ENCODE results near the gene PLEKHN1.

Gene PLEKHN1

GRCh38 chr1:1019122-1019999 lies 53.1 kb downstream of the PLEKHN1 start:
- peak; percentile 90 for DNase-seq (ENCODE audit: low read depth)
- peak overlapping the region; percentile 44 for H3K4me3 ChIP-seq (ENCODE audit: low read depth, low read length)
- TF ChIP-seq CTCF (IDR thresholded peaks at IDR 0.05; ENCODE audit: insufficient read depth, low read depth, low read length, missing control alignments) = peak; percentile 59

- no peak for DNase-seq (ENCODE audit: low read depth)
- H3K4me3 ChIP-seq (ENCODE audit: low read depth, low read length) = peak within 1 kb of the TSS; percentile 63
- no peak for TF ChIP-seq CTCF (IDR thresholded peaks at IDR 0.05; ENCODE audit: insufficient read depth, low read depth, low read length, missing control alignments)
Observed at GRCh38 chr1:1020000-1020404, 53.7 kb downstream of the PLEKHN1 start, which contains the start of gene AGRN. Gene AGRN (plus strand): TSS chr1:1020120. CDS start chr1:1020173, 53 bp downstream.

DNA sequence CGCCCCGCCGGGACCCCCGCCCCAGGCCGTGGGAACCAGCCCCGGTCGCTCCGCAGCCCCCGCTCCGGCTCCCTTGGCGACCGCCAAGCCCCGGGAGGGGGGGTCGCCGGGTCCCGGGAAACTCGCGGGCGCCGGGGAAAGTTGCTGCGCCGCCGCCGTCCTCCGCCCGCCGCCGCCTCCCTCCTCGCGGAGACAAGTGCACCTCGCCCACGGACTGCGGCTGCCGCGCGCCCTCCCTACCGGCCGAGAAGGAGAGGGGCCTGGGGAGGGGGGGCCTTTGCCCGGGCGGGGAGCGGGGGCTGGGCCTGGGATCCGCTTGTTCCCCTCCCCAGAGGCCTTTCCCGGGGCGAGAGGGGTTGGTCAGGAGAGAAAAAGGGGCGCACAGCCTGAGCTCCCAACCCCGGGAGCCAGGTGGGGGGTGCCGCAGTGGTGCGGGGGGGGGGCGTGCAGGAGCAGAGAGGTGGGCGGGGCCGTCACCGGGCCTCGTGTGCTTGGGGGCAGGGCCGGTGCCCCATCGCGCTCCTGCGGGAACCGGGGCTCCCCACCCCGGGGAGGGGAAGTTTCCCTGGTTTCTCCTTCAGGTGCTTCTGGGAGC lies 54.2 kb downstream of the PLEKHN1 start:
- no peak for TF ChIP-seq CTCF (IDR thresholded peaks at IDR 0.05; ENCODE audit: insufficient read depth, low read depth, low read length, missing control alignments)
- peak; percentile 39 for DNase-seq (ENCODE audit: low read depth)

DNA sequence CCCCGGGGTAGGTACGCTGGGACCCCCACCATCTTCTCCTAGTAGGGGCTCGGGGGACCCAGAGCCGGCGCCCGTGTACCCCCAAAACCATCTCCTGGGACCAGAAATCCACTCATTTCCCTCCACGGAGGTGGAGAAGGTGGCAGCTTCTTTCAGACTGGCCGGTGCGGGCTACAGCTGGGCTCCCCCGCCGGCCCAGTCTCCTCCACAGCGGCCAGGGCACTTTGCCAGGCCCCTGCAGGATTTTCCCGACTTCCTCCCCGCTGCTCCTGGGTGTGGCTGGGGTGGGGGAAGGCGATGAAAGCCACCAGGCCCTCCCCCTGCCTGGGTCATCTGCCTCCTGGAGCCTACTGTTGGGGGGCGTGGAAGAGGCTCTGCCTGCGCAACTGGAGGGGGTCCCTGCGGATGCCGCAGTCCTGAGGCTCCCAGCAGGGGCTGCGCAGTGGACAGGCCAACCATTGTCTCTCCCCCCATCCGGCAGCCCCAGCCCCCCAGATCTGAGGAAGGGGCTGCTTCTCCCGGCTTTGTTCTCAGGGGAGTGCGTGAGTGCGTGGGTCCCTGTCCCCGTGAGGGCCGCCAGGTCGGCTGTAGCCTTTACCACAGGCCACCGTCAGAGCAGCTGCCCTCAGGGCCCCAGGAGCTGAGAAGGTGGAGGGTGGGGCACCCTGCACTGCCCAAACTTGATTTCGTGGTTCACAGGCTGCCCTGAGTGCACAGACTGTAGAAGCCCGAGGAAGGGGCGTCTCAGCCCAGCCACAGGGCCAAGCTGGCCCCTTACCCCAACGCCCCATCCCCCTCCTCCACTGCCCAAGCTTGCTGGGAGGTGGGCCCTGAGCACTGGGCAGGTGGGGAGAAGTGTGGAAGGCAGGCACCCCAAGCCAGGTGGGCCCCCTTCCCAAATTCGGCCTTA lies 55.0 kb downstream of the PLEKHN1 start:
- no peak for DNase-seq (ENCODE audit: low read depth)
- peak overlapping the region; percentile 63 for H3K4me3 ChIP-seq (ENCODE audit: low read depth, low read length)
- TF ChIP-seq CTCF (IDR thresholded peaks at IDR 0.05; ENCODE audit: insufficient read depth, low read depth, low read length, missing control alignments) = no peak

More for the DNA sequence above, 54.2 kb downstream of the PLEKHN1 start:
- peak overlapping the region; percentile 63 for H3K4me3 ChIP-seq (ENCODE audit: low read depth, low read length)

GRCh38 chr1:1021920-1022259 lies 55.6 kb downstream of the PLEKHN1 start:
- TF ChIP-seq CTCF (IDR thresholded peaks at IDR 0.05; ENCODE audit: insufficient read depth, low read depth, low read length, missing control alignments) = no peak
- H3K4me3 ChIP-seq (ENCODE audit: low read depth, low read length) = no peak overlapping the region
- no peak for DNase-seq (ENCODE audit: low read depth)

- H3K4me3 ChIP-seq (ENCODE audit: low read depth, low read length) = no peak overlapping the region
- no peak for TF ChIP-seq CTCF (IDR thresholded peaks at IDR 0.05; ENCODE audit: insufficient read depth, low read depth, low read length, missing control alignments)
- no peak for DNase-seq (ENCODE audit: low read depth)
Observed at GRCh38 chr1:1022302-1023009, 56.2 kb downstream of the PLEKHN1 start.
